Measurements from ENCODE around the gene JAZF1. TPM values are rescaled to one million over a fixed set of nuclear protein-coding genes. Genes with fewer than 3 reads are reported as not detected.
A peak's percentile ranks its signal among the peaks of the same experiment; 100 is the strongest.

Gene JAZF1
- total RNA-seq, 4 donors from 2014 or later = 27.8 to 36.5 (median 30.5) TPM

- no peaks in the 10 kb centered on the region for H3K36me3 ChIP-seq
- H3K27me3 ChIP-seq = no peaks in the 10 kb centered on the region
- no peak for ATAC-seq
- H3K4me3 ChIP-seq = no peak overlapping the region
- H3K27ac ChIP-seq = peak overlapping the region in 1 of 4 donors; percentile 92
- 88 to 94% methylated on average over 4 to 5 of the region's 8 CpGs for WGBS, 2 donors (ENCODE audit: low coverage in 1 of 2)
- no peaks in the 10 kb centered on the region for H3K9me3 ChIP-seq
- no peak for TF ChIP-seq EP300 (IDR thresholded peaks at IDR 0.05)
- H3K4me1 ChIP-seq = peaks cover 0 to 69% (median 5%) of the 10 kb centered on the region in 3 donors
Observed at GRCh38 chr7:28174901-28175661, 5.5 kb downstream of the JAZF1 start.

DNA sequence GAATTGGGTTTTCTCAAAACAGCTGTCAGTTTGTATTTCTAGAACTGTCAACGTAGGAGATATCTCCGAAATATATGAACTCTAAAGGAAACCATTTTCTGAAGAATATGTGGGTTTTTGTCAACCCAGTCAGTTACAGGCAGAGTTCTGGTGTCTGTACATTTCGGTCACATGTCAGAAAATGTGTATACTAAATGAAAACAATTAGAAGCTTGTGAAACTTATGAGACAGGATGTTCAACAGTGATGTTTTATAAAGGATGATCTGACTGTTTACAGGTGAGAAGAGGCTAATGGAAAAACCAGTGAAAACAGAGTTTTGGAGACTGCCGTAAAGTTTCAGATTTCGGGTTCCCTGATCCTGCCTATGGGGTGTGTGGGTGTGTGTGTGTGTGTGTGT, 6.2 kb downstream of the JAZF1 start:
- peaks cover 0 to 75% (median 5%) of the 10 kb centered on the region in 3 donors for H3K4me1 ChIP-seq

GRCh38 chr7:28173531-28173930, 7.1 kb downstream of the JAZF1 start:
- no peak for ATAC-seq
- WGBS, 2 donors (ENCODE audit: low coverage in 1 of 2) = no CpG with 5 or more reads among the region's 1 CpG
- Histone ChIP-seq H3K9me3 (no peaks in the 10 kb centered on the region), H3K4me3 (no peak overlapping the region), H3K27me3 (no peaks in the 10 kb centered on the region), H3K4me1 (peaks cover 0 to 77% (median 5%) of the 10 kb centered on the region in 3 donors), H3K36me3 (no peaks in the 10 kb centered on the region), H3K27ac (no peak overlapping the region)
- TF ChIP-seq, protein P1, sequence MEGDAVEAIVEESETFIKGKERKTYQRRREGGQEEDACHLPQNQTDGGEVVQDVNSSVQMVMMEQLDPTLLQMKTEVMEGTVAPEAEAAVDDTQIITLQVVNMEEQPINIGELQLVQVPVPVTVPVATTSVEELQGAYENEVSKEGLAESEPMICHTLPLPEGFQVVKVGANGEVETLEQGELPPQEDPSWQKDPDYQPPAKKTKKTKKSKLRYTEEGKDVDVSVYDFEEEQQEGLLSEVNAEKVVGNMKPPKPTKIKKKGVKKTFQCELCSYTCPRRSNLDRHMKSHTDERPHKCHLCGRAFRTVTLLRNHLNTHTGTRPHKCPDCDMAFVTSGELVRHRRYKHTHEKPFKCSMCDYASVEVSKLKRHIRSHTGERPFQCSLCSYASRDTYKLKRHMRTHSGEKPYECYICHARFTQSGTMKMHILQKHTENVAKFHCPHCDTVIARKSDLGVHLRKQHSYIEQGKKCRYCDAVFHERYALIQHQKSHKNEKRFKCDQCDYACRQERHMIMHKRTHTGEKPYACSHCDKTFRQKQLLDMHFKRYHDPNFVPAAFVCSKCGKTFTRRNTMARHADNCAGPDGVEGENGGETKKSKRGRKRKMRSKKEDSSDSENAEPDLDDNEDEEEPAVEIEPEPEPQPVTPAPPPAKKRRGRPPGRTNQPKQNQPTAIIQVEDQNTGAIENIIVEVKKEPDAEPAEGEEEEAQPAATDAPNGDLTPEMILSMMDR (IDR thresholded peaks at IDR 0.05) = no peak
- TF ChIP-seq POLR2A (IDR thresholded peaks at IDR 0.05) (no peak), POLR2AphosphoS5 (IDR thresholded peaks at IDR 0.05) (no peak), EP300 (IDR thresholded peaks at IDR 0.05) (no peak)

More for the DNA sequence above, 6.2 kb downstream of the JAZF1 start:
- Histone ChIP-seq H3K36me3 (no peaks in the 10 kb centered on the region), H3K27me3 (no peaks in the 10 kb centered on the region), H3K9me3 (no peaks in the 10 kb centered on the region), H3K4me3 (no peak overlapping the region), H3K27ac (no peak overlapping the region)
- WGBS, 2 donors (ENCODE audit: low coverage in 1 of 2) = 73 to 92% methylated on average over 4 to 5 of the region's 5 CpGs
- no peak for ATAC-seq
- TF ChIP-seq EP300 (IDR thresholded peaks at IDR 0.05) (no peak), POLR2A (IDR thresholded peaks at IDR 0.05) (no peak), POLR2AphosphoS5 (IDR thresholded peaks at IDR 0.05) (no peak)
- TF ChIP-seq, protein P1 (IDR thresholded peaks at IDR 0.05) = no peak

- Histone ChIP-seq H3K27ac (no peak overlapping the region), H3K27me3 (no peaks in the 10 kb centered on the region), H3K36me3 (no peaks in the 10 kb centered on the region), H3K4me3 (no peak overlapping the region), H3K9me3 (no peaks in the 10 kb centered on the region), H3K4me1 (peaks cover 0 to 75% (median 5%) of the 10 kb centered on the region in 3 donors)
- no peak for TF ChIP-seq EP300 (IDR thresholded peaks at IDR 0.05)
- TF ChIP-seq, protein P1 (IDR thresholded peaks at IDR 0.05) = no peak
- no peak for TF ChIP-seq POLR2AphosphoS5 (IDR thresholded peaks at IDR 0.05)
- TF ChIP-seq POLR2A (IDR thresholded peaks at IDR 0.05) = no peak
- ATAC-seq = no peak
- WGBS, 2 donors (ENCODE audit: low coverage in 1 of 2) = 75 to 83% methylated on average over 3 of the region's 3 CpGs
Observed at GRCh38 chr7:28172958-28173357, 7.6 kb downstream of the JAZF1 start.

GRCh38 chr7:28170701-28171100, 9.9 kb downstream of the JAZF1 start:
- peaks cover 5 to 75% (median 10%) of the 10 kb centered on the region in 3 donors for H3K4me1 ChIP-seq
- no peak overlapping the region for H3K27ac ChIP-seq
- no peaks in the 10 kb centered on the region for H3K27me3 ChIP-seq
- no peaks in the 10 kb centered on the region for H3K36me3 ChIP-seq
- no peak for ATAC-seq
- H3K9me3 ChIP-seq = no peaks in the 10 kb centered on the region
- no peak for TF ChIP-seq POLR2AphosphoS5 (IDR thresholded peaks at IDR 0.05)
- TF ChIP-seq EP300 (IDR thresholded peaks at IDR 0.05) = no peak
- H3K4me3 ChIP-seq = no peak overlapping the region
- WGBS, 2 donors (ENCODE audit: low coverage in 1 of 2) = 93 to 94% methylated on average over 3 to 6 of the region's 6 CpGs

DNA sequence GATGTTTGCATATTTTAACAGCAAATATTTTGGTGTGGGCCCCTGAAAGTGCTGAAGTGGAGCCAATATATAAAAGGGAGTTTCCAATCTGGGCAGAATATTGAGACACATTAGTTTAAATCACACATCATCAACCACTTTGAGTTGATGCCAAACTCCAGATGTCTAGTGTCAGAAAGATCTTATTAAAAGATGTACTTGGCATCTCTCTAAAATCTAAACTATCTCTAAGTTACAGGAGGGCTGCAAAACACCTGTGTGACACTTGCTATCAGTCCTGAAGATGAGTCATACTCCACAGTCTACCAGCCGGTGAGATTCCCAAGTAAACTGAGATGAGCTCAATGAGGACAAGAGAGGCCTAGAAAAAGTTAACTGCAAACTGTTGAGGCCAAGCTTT, 11.4 kb downstream of the JAZF1 start:
- 8 to 25% methylated on average over 1 of the region's 1 CpG for WGBS, 2 donors (ENCODE audit: low coverage in 1 of 2)
- H3K27ac ChIP-seq = no peak overlapping the region
- no peak overlapping the region for H3K4me3 ChIP-seq
- H3K4me1 ChIP-seq = peaks cover 5 to 72% (median 10%) of the 10 kb centered on the region in 3 donors
- no peaks in the 10 kb centered on the region for H3K36me3 ChIP-seq
- no peaks in the 10 kb centered on the region for H3K27me3 ChIP-seq
- no peaks in the 10 kb centered on the region for H3K9me3 ChIP-seq
- no peak for ATAC-seq
- no peak for TF ChIP-seq POLR2A (IDR thresholded peaks at IDR 0.05)
- TF ChIP-seq, protein P1 (IDR thresholded peaks at IDR 0.05) = no peak

All from gastroesophageal sphincter (tissue), 4 donors.